Measurements from ENCODE around the gene BHLHA15.

DNA sequence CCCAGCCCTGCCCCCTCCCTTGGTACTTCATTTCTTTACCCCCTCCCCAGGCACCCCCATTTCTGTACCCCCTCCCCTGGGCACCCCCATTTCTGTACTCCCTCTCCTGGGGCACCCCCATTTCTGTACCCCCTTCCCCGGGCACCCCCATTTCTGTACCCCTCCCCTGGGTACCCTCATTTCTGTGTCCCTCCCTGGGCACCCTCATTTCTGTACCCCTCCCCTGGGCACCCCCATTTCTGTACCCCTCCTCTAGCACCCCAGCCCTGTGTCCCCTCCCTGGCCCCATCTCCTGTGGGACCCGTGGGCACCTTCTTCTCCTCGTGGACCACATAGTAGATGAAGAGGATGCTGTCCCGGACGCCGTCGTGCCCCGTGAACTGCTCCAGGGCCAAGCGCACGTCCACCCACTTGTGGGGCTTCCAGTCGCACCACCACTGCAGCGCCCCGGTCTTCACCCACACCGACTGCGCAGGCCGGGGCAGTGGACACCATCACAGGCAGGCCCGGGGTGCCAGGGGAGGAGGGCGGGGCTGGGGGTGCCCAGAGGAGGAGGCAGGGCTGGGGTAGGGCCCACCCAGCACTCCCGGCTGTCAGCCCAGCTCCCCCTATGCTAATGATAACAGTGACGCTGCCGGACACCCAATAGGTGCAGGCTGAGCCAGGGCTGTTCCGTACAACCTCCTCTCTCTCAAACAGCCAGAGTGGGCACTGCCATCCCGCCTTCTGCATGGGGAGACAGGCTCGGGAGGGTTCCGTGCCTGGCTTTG, 20.4 kb downstream of the BHLHA15 start:
- TF ChIP-seq, protein P1, sequence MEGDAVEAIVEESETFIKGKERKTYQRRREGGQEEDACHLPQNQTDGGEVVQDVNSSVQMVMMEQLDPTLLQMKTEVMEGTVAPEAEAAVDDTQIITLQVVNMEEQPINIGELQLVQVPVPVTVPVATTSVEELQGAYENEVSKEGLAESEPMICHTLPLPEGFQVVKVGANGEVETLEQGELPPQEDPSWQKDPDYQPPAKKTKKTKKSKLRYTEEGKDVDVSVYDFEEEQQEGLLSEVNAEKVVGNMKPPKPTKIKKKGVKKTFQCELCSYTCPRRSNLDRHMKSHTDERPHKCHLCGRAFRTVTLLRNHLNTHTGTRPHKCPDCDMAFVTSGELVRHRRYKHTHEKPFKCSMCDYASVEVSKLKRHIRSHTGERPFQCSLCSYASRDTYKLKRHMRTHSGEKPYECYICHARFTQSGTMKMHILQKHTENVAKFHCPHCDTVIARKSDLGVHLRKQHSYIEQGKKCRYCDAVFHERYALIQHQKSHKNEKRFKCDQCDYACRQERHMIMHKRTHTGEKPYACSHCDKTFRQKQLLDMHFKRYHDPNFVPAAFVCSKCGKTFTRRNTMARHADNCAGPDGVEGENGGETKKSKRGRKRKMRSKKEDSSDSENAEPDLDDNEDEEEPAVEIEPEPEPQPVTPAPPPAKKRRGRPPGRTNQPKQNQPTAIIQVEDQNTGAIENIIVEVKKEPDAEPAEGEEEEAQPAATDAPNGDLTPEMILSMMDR (IDR thresholded peaks at IDR 0.05) = no peak
- no peak for TF ChIP-seq POLR2A (IDR thresholded peaks at IDR 0.05)

All from body of pancreas (tissue), 4 donors.